ENCODE measurements around the gene RNF157. TPM values are rescaled to one million over a fixed set of nuclear protein-coding genes. Genes with fewer than 3 reads are reported as not detected.
A peak's percentile ranks its signal among the peaks of the same experiment; 100 is the strongest.

RNF157 gene
- total and polyA plus RNA-seq, 9 of the 15 experiments (the other 6 are each of a cell fraction or from before 2014, with no cell fraction given) = 8.1 to 31.7 (median 20.8) TPM

GRCh38 chr17:76123749-76124581 lies 116.3 kb downstream of the RNF157 start:
- Histone ChIP-seq H3K27ac (ENCODE audit: extremely low read depth, low read depth, low read length) (no peak overlapping the region), H3K4me2 (ENCODE audit: insufficient read depth, low read length) (no peak overlapping the region), H3K36me3 (ENCODE audit: control insufficient read depth, insufficient read depth, low read length) (no peaks in the 10 kb centered on the region), H3K4me1 (replicated peaks in 1 of 2; ENCODE audit: control insufficient read depth in 2 of 2, insufficient read depth in 2 of 2, low read length in 2 of 2) (peaks cover 5 to 21% of the 10 kb centered on the region in 2 experiments; a peak in 4 of 5 replicates), H3K9me1 (ENCODE audit: control insufficient read depth, insufficient read depth, low read length) (peaks cover 4% of the 10 kb centered on the region), H3K79me2 (ENCODE audit: control insufficient read depth, insufficient read depth, low read length) (no peaks in the 10 kb centered on the region), H4K20me1 (replicated peaks; ENCODE audit: control insufficient read depth, insufficient read depth, low read length) (no peaks in the 10 kb centered on the region), H3K27me3 (ENCODE audit: control insufficient read depth in 2 of 2, insufficient read depth in 2 of 2, low read length in 2 of 2) (peaks cover 0 to 2% of the 10 kb centered on the region in 2 experiments; a peak in 1 of 5 replicates), H3K9ac (ENCODE audit: insufficient read depth in 1 of 2, low read depth in 2 of 2, low read length in 2 of 2) (peak overlapping the region in 1 of 2 experiments; percentile 57; a peak in 1 of 4 replicates), H2AFZ (ENCODE audit: low read depth, low read length) (no peak overlapping the region), H3K9me3 (replicated peaks; ENCODE audit: control insufficient read depth, insufficient read depth, low read depth, low read length) (no peaks in the 10 kb centered on the region), H3K4me3 (no peak overlapping the region)
- in situ Hi-C loops (cut with MboI) = no loop called here
- 20% methylated on average over 7 of the region's 9 CpGs for WGBS (ENCODE audit: insufficient coverage, low coverage, missing lambda C conversion rate)
- DNase-seq (ENCODE audit: extremely low read depth in 1 of 4, low spot score in 3 of 4) (peak in 1 of 4 experiments; percentile 4), FAIRE-seq (no peak), ATAC-seq (no peak)
- POLR2A ChIA-PET = interaction anchor here (0.5 to 11.3 kb wide), 7 partner anchors 11 to 468 kb away, joined by 3 to 157 read pairs (median 3); no protein-coding TSS in a partner anchor
- CTCF ChIA-PET (ENCODE audit: low intra/inter-chr PET ratio) = interaction anchor here (0.6 to 6.9 kb wide), 2 partner anchors 81 to 156 kb away, joined by 5 to 89 read pairs; no protein-coding TSS in a partner anchor
- intact Hi-C loops (cut with micrococcal nuclease) = loop anchor here (5.0 kb wide), 3 partner anchors 58 to 173 kb away; no protein-coding TSS in a partner anchor
- TF ChIP-seq ZNF644 (tag; IDR thresholded peaks at IDR 0.05; ENCODE audit: low read depth) (no peak), ZNF717 (CRISPR knock-in tag; IDR thresholded peaks at IDR 0.05) (no peak), MTA2 (IDR thresholded peaks at IDR 0.05; ENCODE audit: low read depth) (no peak)
- TF ChIP-seq, protein P1, sequence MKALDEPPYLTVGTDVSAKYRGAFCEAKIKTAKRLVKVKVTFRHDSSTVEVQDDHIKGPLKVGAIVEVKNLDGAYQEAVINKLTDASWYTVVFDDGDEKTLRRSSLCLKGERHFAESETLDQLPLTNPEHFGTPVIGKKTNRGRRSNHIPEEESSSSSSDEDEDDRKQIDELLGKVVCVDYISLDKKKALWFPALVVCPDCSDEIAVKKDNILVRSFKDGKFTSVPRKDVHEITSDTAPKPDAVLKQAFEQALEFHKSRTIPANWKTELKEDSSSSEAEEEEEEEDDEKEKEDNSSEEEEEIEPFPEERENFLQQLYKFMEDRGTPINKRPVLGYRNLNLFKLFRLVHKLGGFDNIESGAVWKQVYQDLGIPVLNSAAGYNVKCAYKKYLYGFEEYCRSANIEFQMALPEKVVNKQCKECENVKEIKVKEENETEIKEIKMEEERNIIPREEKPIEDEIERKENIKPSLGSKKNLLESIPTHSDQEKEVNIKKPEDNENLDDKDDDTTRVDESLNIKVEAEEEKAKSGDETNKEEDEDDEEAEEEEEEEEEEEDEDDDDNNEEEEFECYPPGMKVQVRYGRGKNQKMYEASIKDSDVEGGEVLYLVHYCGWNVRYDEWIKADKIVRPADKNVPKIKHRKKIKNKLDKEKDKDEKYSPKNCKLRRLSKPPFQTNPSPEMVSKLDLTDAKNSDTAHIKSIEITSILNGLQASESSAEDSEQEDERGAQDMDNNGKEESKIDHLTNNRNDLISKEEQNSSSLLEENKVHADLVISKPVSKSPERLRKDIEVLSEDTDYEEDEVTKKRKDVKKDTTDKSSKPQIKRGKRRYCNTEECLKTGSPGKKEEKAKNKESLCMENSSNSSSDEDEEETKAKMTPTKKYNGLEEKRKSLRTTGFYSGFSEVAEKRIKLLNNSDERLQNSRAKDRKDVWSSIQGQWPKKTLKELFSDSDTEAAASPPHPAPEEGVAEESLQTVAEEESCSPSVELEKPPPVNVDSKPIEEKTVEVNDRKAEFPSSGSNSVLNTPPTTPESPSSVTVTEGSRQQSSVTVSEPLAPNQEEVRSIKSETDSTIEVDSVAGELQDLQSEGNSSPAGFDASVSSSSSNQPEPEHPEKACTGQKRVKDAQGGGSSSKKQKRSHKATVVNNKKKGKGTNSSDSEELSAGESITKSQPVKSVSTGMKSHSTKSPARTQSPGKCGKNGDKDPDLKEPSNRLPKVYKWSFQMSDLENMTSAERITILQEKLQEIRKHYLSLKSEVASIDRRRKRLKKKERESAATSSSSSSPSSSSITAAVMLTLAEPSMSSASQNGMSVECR (CRISPR knock-in tag; IDR thresholded peaks at IDR 0.05) = no peak
- TF ChIP-seq, protein P2, sequence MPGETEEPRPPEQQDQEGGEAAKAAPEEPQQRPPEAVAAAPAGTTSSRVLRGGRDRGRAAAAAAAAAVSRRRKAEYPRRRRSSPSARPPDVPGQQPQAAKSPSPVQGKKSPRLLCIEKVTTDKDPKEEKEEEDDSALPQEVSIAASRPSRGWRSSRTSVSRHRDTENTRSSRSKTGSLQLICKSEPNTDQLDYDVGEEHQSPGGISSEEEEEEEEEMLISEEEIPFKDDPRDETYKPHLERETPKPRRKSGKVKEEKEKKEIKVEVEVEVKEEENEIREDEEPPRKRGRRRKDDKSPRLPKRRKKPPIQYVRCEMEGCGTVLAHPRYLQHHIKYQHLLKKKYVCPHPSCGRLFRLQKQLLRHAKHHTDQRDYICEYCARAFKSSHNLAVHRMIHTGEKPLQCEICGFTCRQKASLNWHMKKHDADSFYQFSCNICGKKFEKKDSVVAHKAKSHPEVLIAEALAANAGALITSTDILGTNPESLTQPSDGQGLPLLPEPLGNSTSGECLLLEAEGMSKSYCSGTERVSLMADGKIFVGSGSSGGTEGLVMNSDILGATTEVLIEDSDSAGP (CRISPR knock-in tag; IDR thresholded peaks at IDR 0.05) = no peak
- BruUV-seq (replicated peaks) = no TSS peak
